ENCODE results near the gene SLC25A17. TPM values are rescaled to one million over a fixed set of nuclear protein-coding genes. Genes with fewer than 3 reads are reported as not detected.
"Not testable (repeated sequence)": the region's sequence is repeated elsewhere in the genome, so short reads cannot be mapped to it uniquely, and the experiment has no call there.

The SLC25A17 gene
- polyA plus RNA-seq, 1 donor (not counting 4 experiments of a cell fraction or from before 2014, with no cell fraction given) = 40.0 TPM

DNA sequence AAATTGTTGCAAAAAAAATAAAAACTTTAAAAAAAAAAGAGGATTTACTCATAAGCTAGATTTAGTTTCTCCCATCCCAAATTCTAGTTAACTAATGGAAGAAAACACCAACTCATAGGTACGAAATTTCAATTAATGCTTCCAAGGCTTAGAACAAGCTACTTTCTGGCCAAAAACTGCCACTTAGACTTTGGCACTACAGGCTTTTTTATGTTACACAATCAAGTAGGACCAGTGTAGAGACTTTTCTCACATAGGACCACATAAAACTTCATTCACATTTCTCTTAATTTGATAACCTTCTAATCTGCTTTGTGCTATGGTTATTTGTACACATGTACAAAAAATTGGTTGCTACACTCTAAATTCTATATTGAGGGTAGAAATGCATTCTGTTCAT is 34.2 kb upstream of the SLC25A17 start:
- Histone ChIP-seq H4K20me1 (ENCODE audit: control insufficient read depth, extremely low read depth, insufficient read depth, low read length) (no peaks in the 10 kb centered on the region), H3K4me1 (ENCODE audit: control insufficient read depth, extremely low read depth, insufficient read depth, low read length) (peaks cover 22% of the 10 kb centered on the region), H2AFZ (ENCODE audit: control insufficient read depth, low read length) (no peak overlapping the region), H3K27me3 (ENCODE audit: control insufficient read depth, extremely low read depth, insufficient read depth, low read length) (no peaks in the 10 kb centered on the region), H3K27ac (ENCODE audit: control insufficient read depth, insufficient read depth, low read length) (peak overlapping the region; percentile 59), H3K79me2 (ENCODE audit: control insufficient read depth, insufficient read depth, low read length) (peaks cover 88% of the 10 kb centered on the region), H3K9me3 (ENCODE audit: control insufficient read depth, low read depth, low read length) (no peaks in the 10 kb centered on the region), H3K9me1 (ENCODE audit: control insufficient read depth, extremely low read depth, insufficient read depth, low read length) (no peaks in the 10 kb centered on the region), H3K36me3 (ENCODE audit: control insufficient read depth in 2 of 2, extremely low read depth in 1 of 2, insufficient read depth in 2 of 2, low read length in 2 of 2) (peaks cover 0 to 3% of the 10 kb centered on the region in 2 experiments), H3K4me3 (ENCODE audit: control insufficient read depth in 2 of 3, extremely low read depth in 1 of 3, insufficient read depth in 2 of 3, low read depth in 1 of 3, low read length in 3 of 3) (peak overlapping the region; percentile 2 to 99 (median 95)), H3K4me2 (ENCODE audit: control insufficient read depth, extremely low read depth, insufficient read depth, low read depth, low read length) (peak overlapping the region; percentile 87), H3K9ac (ENCODE audit: control insufficient read depth, extremely low read depth, insufficient read depth, low read length) (peak overlapping the region; percentile 97)
- dilution Hi-C loops (cut with MboI; ENCODE audit: extremely low pct_ligation_motif_present, low sequenced_read_pairs) = no loop called here
- FAIRE-seq (peak; percentile 17), DNase-seq (ENCODE audit: low read depth, low spot score) (no peak)
- TF ChIP-seq, protein P1, sequence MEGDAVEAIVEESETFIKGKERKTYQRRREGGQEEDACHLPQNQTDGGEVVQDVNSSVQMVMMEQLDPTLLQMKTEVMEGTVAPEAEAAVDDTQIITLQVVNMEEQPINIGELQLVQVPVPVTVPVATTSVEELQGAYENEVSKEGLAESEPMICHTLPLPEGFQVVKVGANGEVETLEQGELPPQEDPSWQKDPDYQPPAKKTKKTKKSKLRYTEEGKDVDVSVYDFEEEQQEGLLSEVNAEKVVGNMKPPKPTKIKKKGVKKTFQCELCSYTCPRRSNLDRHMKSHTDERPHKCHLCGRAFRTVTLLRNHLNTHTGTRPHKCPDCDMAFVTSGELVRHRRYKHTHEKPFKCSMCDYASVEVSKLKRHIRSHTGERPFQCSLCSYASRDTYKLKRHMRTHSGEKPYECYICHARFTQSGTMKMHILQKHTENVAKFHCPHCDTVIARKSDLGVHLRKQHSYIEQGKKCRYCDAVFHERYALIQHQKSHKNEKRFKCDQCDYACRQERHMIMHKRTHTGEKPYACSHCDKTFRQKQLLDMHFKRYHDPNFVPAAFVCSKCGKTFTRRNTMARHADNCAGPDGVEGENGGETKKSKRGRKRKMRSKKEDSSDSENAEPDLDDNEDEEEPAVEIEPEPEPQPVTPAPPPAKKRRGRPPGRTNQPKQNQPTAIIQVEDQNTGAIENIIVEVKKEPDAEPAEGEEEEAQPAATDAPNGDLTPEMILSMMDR (optimal IDR thresholded peaks at IDR 0.05 in 1 of 3, IDR thresholded peaks at IDR 0.05 in 1 of 3, conservative IDR thresholded peaks at IDR 0.05 in 1 of 3; ENCODE audit: extremely low read depth in 1 of 3, insufficient read depth in 2 of 3, low read length in 3 of 3) = no peak
- TF ChIP-seq EZH2 (IDR thresholded peaks at IDR 0.05; ENCODE audit: low read length) = no peak

- H3K27ac ChIP-seq (ENCODE audit: control insufficient read depth, insufficient read depth, low read length); H2AFZ ChIP-seq (ENCODE audit: control insufficient read depth, low read length); H3K9me3 ChIP-seq (ENCODE audit: control insufficient read depth, low read depth, low read length); H3K9ac ChIP-seq (ENCODE audit: control insufficient read depth, extremely low read depth, insufficient read depth, low read length); H3K4me2 ChIP-seq (ENCODE audit: control insufficient read depth, extremely low read depth, insufficient read depth, low read depth, low read length); dilution Hi-C loops (cut with MboI; ENCODE audit: extremely low pct_ligation_motif_present, low sequenced_read_pairs); H3K27me3 ChIP-seq (ENCODE audit: control insufficient read depth, extremely low read depth, insufficient read depth, low read length); DNase-seq (ENCODE audit: low read depth, low spot score); H3K4me3 ChIP-seq (ENCODE audit: control insufficient read depth in 2 of 3, extremely low read depth in 1 of 3, insufficient read depth in 2 of 3, low read depth in 1 of 3, low read length in 3 of 3); H3K9me1 ChIP-seq (ENCODE audit: control insufficient read depth, extremely low read depth, insufficient read depth, low read length); FAIRE-seq; H4K20me1 ChIP-seq (ENCODE audit: control insufficient read depth, extremely low read depth, insufficient read depth, low read length); H3K4me1 ChIP-seq (ENCODE audit: control insufficient read depth, extremely low read depth, insufficient read depth, low read length): not testable (repeated sequence)
- Histone ChIP-seq H3K36me3 (ENCODE audit: control insufficient read depth in 2 of 2, extremely low read depth in 1 of 2, insufficient read depth in 2 of 2, low read length in 2 of 2) (peaks cover 15 to 16% of the 10 kb centered on the region in 2 experiments), H3K79me2 (ENCODE audit: control insufficient read depth, insufficient read depth, low read length) (peaks cover 55% of the 10 kb centered on the region)
Measured at GRCh38 chr22:40845816-40846215, 26.7 kb upstream of the SLC25A17 start.

DNA sequence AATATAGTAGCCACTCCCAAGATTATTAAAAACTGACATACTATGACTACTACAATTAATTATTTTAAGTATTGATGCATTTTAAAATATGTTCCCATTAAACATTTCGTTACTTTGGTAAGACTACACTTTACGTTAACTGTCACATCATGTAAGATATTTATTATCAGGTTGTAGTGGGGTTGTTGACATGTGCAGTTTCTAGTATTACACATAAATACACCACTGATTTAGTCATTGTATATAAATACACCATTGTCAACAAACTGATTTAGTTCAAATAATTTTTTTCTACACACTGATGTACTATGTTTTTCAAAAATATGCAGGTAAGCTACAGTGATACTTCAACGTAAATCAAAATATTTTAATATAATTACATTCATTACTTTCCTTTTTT is 25.8 kb upstream of the SLC25A17 start:
- Histone ChIP-seq H3K79me2 (ENCODE audit: control insufficient read depth, insufficient read depth, low read length) (peaks cover 49% of the 10 kb centered on the region), H3K36me3 (ENCODE audit: control insufficient read depth in 2 of 2, extremely low read depth in 1 of 2, insufficient read depth in 2 of 2, low read length in 2 of 2) (peaks cover 15 to 16% of the 10 kb centered on the region in 2 experiments)

More for the DNA sequence above, 25.8 kb upstream of the SLC25A17 start:
- no peak overlapping the region for H2AFZ ChIP-seq (ENCODE audit: control insufficient read depth, low read length)
- DNase-seq (ENCODE audit: low read depth, low spot score) (no peak), FAIRE-seq (no peak)
- no peak overlapping the region for H3K27ac ChIP-seq (ENCODE audit: control insufficient read depth, insufficient read depth, low read length)
- H3K4me3 ChIP-seq (ENCODE audit: control insufficient read depth in 2 of 3, extremely low read depth in 1 of 3, insufficient read depth in 2 of 3, low read depth in 1 of 3, low read length in 3 of 3) = no peak overlapping the region
- H3K27me3 ChIP-seq (ENCODE audit: control insufficient read depth, extremely low read depth, insufficient read depth, low read length) = no peaks in the 10 kb centered on the region
- TF ChIP-seq, protein P1 (optimal IDR thresholded peaks at IDR 0.05 in 1 of 3, IDR thresholded peaks at IDR 0.05 in 1 of 3, conservative IDR thresholded peaks at IDR 0.05 in 1 of 3; ENCODE audit: extremely low read depth in 1 of 3, insufficient read depth in 2 of 3, low read length in 3 of 3) = no peak
- TF ChIP-seq EZH2 (IDR thresholded peaks at IDR 0.05; ENCODE audit: low read length) = no peak
- no peak overlapping the region for H3K4me2 ChIP-seq (ENCODE audit: control insufficient read depth, extremely low read depth, insufficient read depth, low read depth, low read length)
- no peaks in the 10 kb centered on the region for H3K9me1 ChIP-seq (ENCODE audit: control insufficient read depth, extremely low read depth, insufficient read depth, low read length)
- H4K20me1 ChIP-seq (ENCODE audit: control insufficient read depth, extremely low read depth, insufficient read depth, low read length) = no peaks in the 10 kb centered on the region
- H3K9ac ChIP-seq (ENCODE audit: control insufficient read depth, extremely low read depth, insufficient read depth, low read length) = no peak overlapping the region
- H3K9me3 ChIP-seq (ENCODE audit: control insufficient read depth, low read depth, low read length) = no peaks in the 10 kb centered on the region
- dilution Hi-C loops (cut with MboI; ENCODE audit: extremely low pct_ligation_motif_present, low sequenced_read_pairs) = no loop called here
- H3K4me1 ChIP-seq (ENCODE audit: control insufficient read depth, extremely low read depth, insufficient read depth, low read length) = peaks cover 9% of the 10 kb centered on the region
